Nephron (organoid): ENCODE results near the gene FBXO28.

ENCODE experiments used
- H3K27ac Mint-ChIP-seq, 3 experiments: 2 replicates each; pipeline ENCODE4 v1.8.0; 2020; ENCODE audit warnings: mixed read lengths in 3 of 3, mild to moderate bottlenecking in 2 of 3, moderate library complexity in 1 of 3
- H3K27me3 Mint-ChIP-seq: 2 replicates; pipeline ENCODE4 v1.8.0; 2021; ENCODE audit warnings: low read depth, mild to moderate bottlenecking, moderate library complexity, mixed read lengths
- H3K36me3 Mint-ChIP-seq: 2 replicates; pipeline ENCODE4 v1.8.0; 2020; ENCODE audit warnings: low read depth, mixed read lengths
- H3K4me1 Mint-ChIP-seq: 2 replicates; pipeline ENCODE4 v1.8.0; 2020; ENCODE audit warnings: mixed read lengths
- H3K4me3 Mint-ChIP-seq, 3 experiments: 2 replicates each; pipeline ENCODE4 v1.8.0; 2020; ENCODE audit warnings: mild to moderate bottlenecking in 3 of 3, mixed read lengths in 3 of 3, moderate library complexity in 2 of 3
- H3K9me3 Mint-ChIP-seq: 2 replicates; pipeline ENCODE4 v1.8.0; 2020; ENCODE audit warnings: mixed read lengths
- TF ChIP-seq, protein P1 (sequence below), 3 experiments: fragments of 200-600 bp; sonication (generic); IDR thresholded peaks; one replicate each; pipeline ENCODE4 v1.5.0; 2021; ENCODE audit warnings: antibody characterized with exemption in 3 of 3; ENCODE audit not compliant: unreplicated experiment in 3 of 3

Gene FBXO28

DNA sequence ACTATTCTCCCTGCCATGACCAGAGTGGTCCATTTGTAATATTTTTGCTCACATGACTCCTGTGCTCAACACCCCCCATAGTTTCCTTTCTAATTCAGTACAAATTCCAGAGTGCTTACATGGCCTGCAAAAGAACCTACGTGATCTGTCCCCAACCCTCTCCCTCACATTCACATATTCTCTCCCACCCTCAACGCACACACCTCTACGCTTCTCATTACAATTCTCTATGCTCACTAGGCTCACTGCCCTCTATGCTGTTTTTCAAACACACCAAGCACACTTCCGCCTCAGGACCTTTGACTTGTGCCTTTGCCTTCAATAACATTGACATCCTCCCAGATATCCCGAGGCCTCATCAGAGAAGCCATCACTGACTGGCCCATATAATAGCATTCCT is 23.8 kb upstream of the FBXO28 start:
- H3K4me3 Mint-ChIP-seq = no peak overlapping the region
- H3K27ac Mint-ChIP-seq = no peak overlapping the region
- H3K9me3 Mint-ChIP-seq = no peaks in the 10 kb centered on the region
- peaks cover 18% of the 10 kb centered on the region for H3K27me3 Mint-ChIP-seq
- TF ChIP-seq, protein P1, sequence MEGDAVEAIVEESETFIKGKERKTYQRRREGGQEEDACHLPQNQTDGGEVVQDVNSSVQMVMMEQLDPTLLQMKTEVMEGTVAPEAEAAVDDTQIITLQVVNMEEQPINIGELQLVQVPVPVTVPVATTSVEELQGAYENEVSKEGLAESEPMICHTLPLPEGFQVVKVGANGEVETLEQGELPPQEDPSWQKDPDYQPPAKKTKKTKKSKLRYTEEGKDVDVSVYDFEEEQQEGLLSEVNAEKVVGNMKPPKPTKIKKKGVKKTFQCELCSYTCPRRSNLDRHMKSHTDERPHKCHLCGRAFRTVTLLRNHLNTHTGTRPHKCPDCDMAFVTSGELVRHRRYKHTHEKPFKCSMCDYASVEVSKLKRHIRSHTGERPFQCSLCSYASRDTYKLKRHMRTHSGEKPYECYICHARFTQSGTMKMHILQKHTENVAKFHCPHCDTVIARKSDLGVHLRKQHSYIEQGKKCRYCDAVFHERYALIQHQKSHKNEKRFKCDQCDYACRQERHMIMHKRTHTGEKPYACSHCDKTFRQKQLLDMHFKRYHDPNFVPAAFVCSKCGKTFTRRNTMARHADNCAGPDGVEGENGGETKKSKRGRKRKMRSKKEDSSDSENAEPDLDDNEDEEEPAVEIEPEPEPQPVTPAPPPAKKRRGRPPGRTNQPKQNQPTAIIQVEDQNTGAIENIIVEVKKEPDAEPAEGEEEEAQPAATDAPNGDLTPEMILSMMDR (IDR thresholded peaks at IDR 0.05; ENCODE audit: unreplicated experiment in 3 of 3) = no peak
- H3K4me1 Mint-ChIP-seq = no peaks in the 10 kb centered on the region
- H3K36me3 Mint-ChIP-seq = no peaks in the 10 kb centered on the region

DNA sequence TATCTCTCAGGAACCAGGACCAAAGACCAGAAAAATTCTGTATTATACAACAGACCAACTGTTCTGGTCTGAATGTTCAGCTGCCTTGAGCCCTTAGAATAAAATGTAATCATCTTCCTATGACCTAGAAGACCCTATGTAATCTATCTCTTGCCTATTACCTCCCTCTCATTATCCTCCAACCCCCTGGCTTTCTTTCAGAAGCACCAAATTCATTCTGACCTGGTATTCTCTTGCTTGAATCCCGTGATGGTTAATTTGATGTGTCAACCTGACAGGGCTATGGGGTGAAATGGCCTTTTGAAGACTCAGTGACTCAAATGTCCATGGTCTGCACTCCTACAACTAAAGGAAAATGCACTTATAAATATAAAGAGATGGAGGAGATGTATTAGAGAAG is 21.8 kb upstream of the FBXO28 start:
- no peak overlapping the region for H3K27ac Mint-ChIP-seq
- H3K36me3 Mint-ChIP-seq = no peaks in the 10 kb centered on the region
- H3K4me3 Mint-ChIP-seq = no peak overlapping the region
- TF ChIP-seq, protein P1 (IDR thresholded peaks at IDR 0.05; ENCODE audit: unreplicated experiment in 3 of 3) = no peak
- H3K4me1 Mint-ChIP-seq = no peaks in the 10 kb centered on the region
- H3K27me3 Mint-ChIP-seq = peaks cover 24% of the 10 kb centered on the region
- no peaks in the 10 kb centered on the region for H3K9me3 Mint-ChIP-seq

DNA sequence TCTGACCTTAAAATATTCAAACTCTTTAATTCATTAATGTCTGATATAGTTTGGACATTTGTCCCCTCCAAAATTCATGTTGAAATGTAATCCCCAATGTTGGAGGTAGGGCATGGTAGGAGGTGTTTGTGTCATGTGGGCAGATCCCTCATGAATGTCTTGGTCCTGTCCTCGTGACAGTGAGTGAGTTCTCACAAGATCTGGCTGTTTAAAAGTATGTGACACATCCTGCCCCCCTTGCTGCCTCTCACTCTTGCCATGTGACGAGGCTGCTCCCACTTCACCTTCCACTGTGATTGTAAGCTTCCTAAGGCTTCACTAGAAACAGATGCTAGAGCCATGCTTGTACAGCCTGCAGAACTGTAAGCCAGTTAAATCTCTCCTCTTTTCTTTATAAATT is 21.3 kb upstream of the FBXO28 start:
- peaks cover 29% of the 10 kb centered on the region for H3K27me3 Mint-ChIP-seq
- no peak overlapping the region for H3K4me3 Mint-ChIP-seq
- TF ChIP-seq, protein P1 (IDR thresholded peaks at IDR 0.05; ENCODE audit: unreplicated experiment in 3 of 3) = no peak
- H3K36me3 Mint-ChIP-seq = no peaks in the 10 kb centered on the region
- no peaks in the 10 kb centered on the region for H3K4me1 Mint-ChIP-seq
- H3K27ac Mint-ChIP-seq = no peak overlapping the region
- no peaks in the 10 kb centered on the region for H3K9me3 Mint-ChIP-seq

DNA sequence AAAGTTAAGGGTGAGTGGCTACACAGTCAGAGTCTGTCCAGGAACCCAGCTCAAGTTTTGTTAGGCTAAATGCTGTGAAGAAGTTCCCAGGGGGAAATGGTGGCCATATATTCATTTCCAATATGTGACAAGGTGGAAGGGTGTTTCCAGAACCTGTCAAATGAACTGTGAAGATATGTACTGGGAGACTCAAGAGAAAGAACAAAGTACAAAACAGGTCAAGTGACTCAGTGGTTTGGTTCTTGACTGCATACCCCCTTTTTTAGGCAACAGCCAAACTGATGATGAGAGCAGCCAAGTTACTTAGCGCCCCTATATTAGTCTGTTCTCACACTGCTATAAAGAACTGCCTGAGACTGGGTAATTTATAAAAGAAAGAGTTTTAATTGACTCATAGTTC is 18.6 kb upstream of the FBXO28 start:
- Mint-ChIP-seq H3K9me3 (peaks cover 6% of the 10 kb centered on the region), H3K36me3 (no peaks in the 10 kb centered on the region), H3K4me1 (no peaks in the 10 kb centered on the region), H3K27me3 (peaks cover 26% of the 10 kb centered on the region), H3K27ac (no peak overlapping the region), H3K4me3 (no peak overlapping the region)
- TF ChIP-seq, protein P1 (IDR thresholded peaks at IDR 0.05; ENCODE audit: unreplicated experiment in 3 of 3) = no peak

DNA sequence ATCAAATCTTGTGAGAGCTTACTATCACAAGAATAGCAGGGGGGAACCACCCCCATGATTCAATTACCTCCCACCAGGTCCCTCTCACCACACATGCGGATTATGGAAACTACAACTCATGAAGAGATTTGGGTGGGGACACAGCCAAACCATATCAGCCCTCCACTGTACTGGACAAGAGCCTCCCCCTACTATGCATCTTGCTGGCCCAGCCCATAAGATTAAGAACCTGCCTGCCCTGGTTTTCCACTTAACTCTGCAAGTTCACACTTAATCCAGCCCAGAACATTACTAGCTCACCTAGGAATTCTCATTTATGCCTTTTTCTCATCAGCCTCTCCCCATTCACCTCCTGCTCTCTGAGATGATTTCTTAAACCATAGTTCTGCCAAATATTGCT is 18.0 kb upstream of the FBXO28 start:
- peaks cover 6% of the 10 kb centered on the region for H3K9me3 Mint-ChIP-seq
- H3K4me1 Mint-ChIP-seq = no peaks in the 10 kb centered on the region
- H3K36me3 Mint-ChIP-seq = no peaks in the 10 kb centered on the region
- peaks cover 26% of the 10 kb centered on the region for H3K27me3 Mint-ChIP-seq
- TF ChIP-seq, protein P1 (IDR thresholded peaks at IDR 0.05; ENCODE audit: unreplicated experiment in 3 of 3) = no peak
- no peak overlapping the region for H3K27ac Mint-ChIP-seq
- no peak overlapping the region for H3K4me3 Mint-ChIP-seq

DNA sequence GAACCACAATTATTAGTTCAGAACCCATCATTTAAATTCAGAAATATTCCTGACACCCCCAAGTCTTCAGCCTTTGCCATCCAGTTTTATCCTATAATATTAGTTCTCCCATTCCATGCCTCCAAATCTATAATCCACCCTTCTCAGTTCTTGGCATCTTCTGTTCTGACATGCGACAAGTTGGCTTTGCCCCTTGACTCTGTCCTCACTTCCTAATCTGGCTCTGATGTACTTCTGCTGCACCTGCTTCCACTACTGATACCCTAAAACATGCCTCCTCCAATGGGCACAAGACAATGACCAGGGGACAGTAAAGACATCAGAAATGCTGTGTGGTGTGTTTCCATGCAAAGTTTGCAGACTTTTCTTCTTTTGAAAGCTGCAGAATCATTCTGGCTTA is 17.1 kb upstream of the FBXO28 start:
- Mint-ChIP-seq H3K36me3 (no peaks in the 10 kb centered on the region), H3K27ac (no peak overlapping the region), H3K4me1 (no peaks in the 10 kb centered on the region), H3K9me3 (peaks cover 6% of the 10 kb centered on the region), H3K4me3 (no peak overlapping the region), H3K27me3 (peaks cover 26% of the 10 kb centered on the region)
- TF ChIP-seq, protein P1 (IDR thresholded peaks at IDR 0.05; ENCODE audit: unreplicated experiment in 3 of 3) = no peak
